GM12878 (cell line): ENCODE measurements around the gene C15orf39. TPM values are rescaled to one million over a fixed set of nuclear protein-coding genes. Genes with fewer than 3 reads are reported as not detected.

Experiments used
- ATAC-seq: fragments of 200-7000 bp; cut with Tn5 transposase; 3 replicates; pipeline ENCODE4 v1.9.1; 2020; ENCODE audit warnings: mild to moderate bottlenecking, moderate library complexity
- BruUV-seq: library from RNA; stranded (reverse); fragments of 400-500 nt; replicated peaks from 2 replicates; lab custom pipeline; 2021; lab: Mats Ljungman, UMichigan
- CTCF ChIA-PET: fragments of 300-600 bp; sonication (Branson Sonifier 250); formaldehyde crosslinking; extraction: SDS; loops from one replicate; lab custom pipeline; 2021; ENCODE audit warnings: inconsistent platforms; lab: Yijun Ruan, JAX
- POLR2A ChIA-PET: fragments of 350-600 bp; formaldehyde crosslinking; extraction: SDS; loops from one replicate; lab custom pipeline; 2021; ENCODE audit warnings: inconsistent platforms; lab: Charles Lee
- RAD21 ChIA-PET: fragments of 300-600 bp; sonication (Branson Sonifier 250); formaldehyde crosslinking; loops from one replicate; lab custom pipeline; 2023; ENCODE audit warnings: antibody characterized with exemption; ENCODE audit not compliant: unreplicated experiment; lab: Charles Lee
- SMC1A ChIA-PET: fragments of 300-600 bp; sonication (Branson Sonifier 250); formaldehyde crosslinking; loops from one replicate; lab custom pipeline; 2023; ENCODE audit not compliant: unreplicated experiment, uncharacterized antibody; lab: Charles Lee
- DNase-seq: peaks from one replicate; pipeline ENCODE4 v3.0.0-alpha.2; 2011; ENCODE audit warnings: low read depth, low spot score
- FAIRE-seq: peaks from 3 replicates; lab custom pipeline; 2011; peaks lifted over from hg19 to GRCh38; lab: Jason Lieb, UNC
- H2AFZ ChIP-seq: 2 replicates; pipeline ENCODE4 v1.6.0; 2011; ENCODE audit warnings: low read depth, low read length, control low read depth; ENCODE audit not compliant: control insufficient read depth
- H3K27ac ChIP-seq: 2 replicates; pipeline ENCODE4 v1.5.1; 2011; ENCODE audit warnings: control low read depth; ENCODE audit not compliant: control insufficient read depth, insufficient read depth
- H3K27me3 ChIP-seq, 2 experiments: replicated peaks in 1 of 2; 2 replicates each; pipeline versions ENCODE4 v1.6.0 to v1.6.1; 2011; ENCODE audit warnings: low read length in 1 of 2; ENCODE audit not compliant: control insufficient read depth in 2 of 2, insufficient read depth in 2 of 2
- H3K36me3 ChIP-seq, 2 experiments: 2 replicates each; pipeline ENCODE4 v1.5.1; 2011; ENCODE audit warnings: low read length in 1 of 2; ENCODE audit not compliant: control insufficient read depth in 2 of 2, insufficient read depth in 2 of 2
- H3K4me1 ChIP-seq: 2 replicates; pipeline ENCODE4 v1.6.1; 2011; ENCODE audit warnings: mild to moderate bottlenecking, low read length, moderate library complexity, mixed read lengths; ENCODE audit not compliant: control insufficient read depth, insufficient read depth
- H3K4me2 ChIP-seq: 2 replicates; pipeline ENCODE4 v1.6.0; 2011; ENCODE audit warnings: control low read depth; ENCODE audit not compliant: control insufficient read depth, insufficient read depth
- H3K4me3 ChIP-seq: fragments of 200-600 bp; sonication (generic); 2 replicates; pipeline ENCODE4 v1.5.1; 2016
- H3K79me2 ChIP-seq: 2 replicates; pipeline ENCODE4 v1.6.0; 2011; ENCODE audit warnings: low read length; ENCODE audit not compliant: control insufficient read depth, insufficient read depth
- H3K9ac ChIP-seq: 2 replicates; pipeline ENCODE4 v1.8.0; 2011; ENCODE audit warnings: low read length, control low read depth, mixed read lengths; ENCODE audit not compliant: control insufficient read depth, insufficient read depth
- H3K9me3 ChIP-seq: replicated peaks from 3 replicates; pipeline ENCODE4 v1.5.1; 2011; ENCODE audit warnings: mild to moderate bottlenecking, low read length; ENCODE audit not compliant: control insufficient read depth, insufficient read depth
- H4K20me1 ChIP-seq: 2 replicates; pipeline ENCODE4 v1.6.0; 2011; ENCODE audit not compliant: control insufficient read depth, insufficient read depth
- BHLHE40 ChIP-seq, 2 experiments: fragments of 450-650 bp in 1 of 2; IDR thresholded peaks; 2 replicates each; pipeline ENCODE4 v1.6.1; 2011 to 2017; ENCODE audit warnings: low read depth in 2 of 2, borderline replicate concordance in 1 of 2, improper control_type of control experiment in 1 of 2, low read length in 1 of 2, mild to moderate bottlenecking in 1 of 2
- CUX1 ChIP-seq: IDR thresholded peaks from 2 replicates; pipeline ENCODE4 v1.6.1; 2012; ENCODE audit warnings: improper control_type of control experiment, low read depth, low read length; ENCODE audit not compliant: insufficient replicate concordance
- E2F8 ChIP-seq: fragments of 450-650 bp; IDR thresholded peaks from 2 replicates; pipeline ENCODE4 v1.6.1; 2018; ENCODE audit warnings: mild to moderate bottlenecking, low read depth, moderate library complexity; ENCODE audit not compliant: partially characterized antibody
- EP300 ChIP-seq, 2 experiments: fragments of 150-350 bp in 1 of 2; IDR thresholded peaks; 2 replicates each; pipeline ENCODE4 v1.6.1; 2011 to 2012; ENCODE audit warnings: low read depth in 2 of 2, low read length in 2 of 2, borderline replicate concordance in 1 of 2, improper control_type of control experiment in 1 of 2, inconsistent platforms in 1 of 2; ENCODE audit not compliant: control insufficient read depth in 1 of 2
- MTA3 ChIP-seq: IDR thresholded peaks from 2 replicates; pipeline ENCODE4 v1.6.1; 2012; ENCODE audit warnings: low read length, inconsistent platforms, borderline replicate concordance
- MYB ChIP-seq: fragments of 150-350 bp; IDR thresholded peaks from 2 replicates; pipeline ENCODE4 v1.6.1; 2014; ENCODE audit warnings: mild to moderate bottlenecking, low read depth, low read length, borderline replicate concordance
- NR2F1 ChIP-seq: fragments of 450-650 bp; conservative IDR thresholded peaks from 2 replicates; pipeline ENCODE4 v1.6.1; 2017; ENCODE audit warnings: mild to moderate bottlenecking
- PRDM15 ChIP-seq: fragments of 450-650 bp; formaldehyde crosslinking; IDR thresholded peaks from 2 replicates; pipeline ENCODE4 v1.4.0; 2020; ENCODE audit warnings: mild to moderate bottlenecking, moderate library complexity
- RAD21 ChIP-seq: IDR thresholded peaks from 2 replicates; pipeline ENCODE4 v1.6.1; 2011; ENCODE audit warnings: mild to moderate bottlenecking, low read depth, low read length, moderate library complexity; ENCODE audit not compliant: insufficient read depth
- RUNX3 ChIP-seq: IDR thresholded peaks from 2 replicates; pipeline ENCODE4 v1.6.1; 2012; ENCODE audit warnings: low read length, inconsistent platforms
- STAT3 ChIP-seq: IDR thresholded peaks from 2 replicates; pipeline ENCODE4 v1.6.1; 2011; ENCODE audit warnings: low read depth, low read length, improper control_type of control experiment
- ZBED1 ChIP-seq: IDR thresholded peaks from 2 replicates; pipeline ENCODE4 v1.6.1; 2016; ENCODE audit warnings: borderline replicate concordance
- ZNF217 ChIP-seq: fragments of 450-650 bp; IDR thresholded peaks from 2 replicates; pipeline ENCODE4 v1.6.1; 2017; ENCODE audit warnings: antibody characterized with exemption, mild to moderate bottlenecking
- WGBS: methylation state at CpG from one replicate; pipeline ENCODE4 v1.1.6; 2016; ENCODE audit warnings: low lambda C conversion rate; ENCODE audit not compliant: insufficient replicate concordance, insufficient coverage; ENCODE audit errors: missing lambda C conversion rate; 5-methylcytosine and 5-hydroxymethylcytosine counted together
- in situ Hi-C: fragments of 300-500 bp; cut with MboI; formaldehyde crosslinking; loops from 9 replicates; pipeline ENCODE4 v1.14.3; 2018; ENCODE audit warnings: mixed read lengths
- intact Hi-C: fragments of 100-400 bp; cut with micrococcal nuclease; formaldehyde crosslinking; loops from one replicate; pipeline ENCODE4 v1.14.2; 2022; ENCODE audit not compliant: unreplicated experiment
- polyA plus RNA-seq, 11 experiments: library from polyadenylated mRNA; depleted of rRNA in 4 of 11; unstranded in 6 of 11; stranded (reverse) in 5 of 11; fragments of >200 nt; fragmentation: Nextera tagmentation in 4 of 11; fragmentation: Illumina TruSeq in 1 of 11; extraction: Ambion mirVana in 4 of 11; extraction: Trizol in 1 of 11; gene quantifications; 1 replicate in 1 of 11; 2 replicates in 10 of 11; pipeline versions ENCODE4 v1.2.1 to v1.2.3, GENCODE V29; 2011 to 2016; ENCODE audit warnings: inconsistent platforms in 2 of 11, missing spikeins in 2 of 11, low read depth in 1 of 11
- total RNA-seq, 4 experiments: library from RNA; depleted of rRNA in 3 of 4; stranded (reverse); fragments of >200 nt in 3 of 4; fragmentation: Illumina TruSeq in 1 of 4; extraction: Trizol in 1 of 4; gene quantifications; 2 replicates each; pipeline versions ENCODE4 v1.2.1 to v1.2.3, GENCODE V29; 2013 to 2021

The C15orf39 gene
- total and polyA plus RNA-seq, 10 of the 15 experiments (the other 5 are each of a cell fraction or from before 2014, with no cell fraction given): 2.3 to 139 (median 33.0) TPM

- Histone ChIP-seq H3K4me3 (no peak overlapping the region), H4K20me1 (no peaks in the 10 kb centered on the region), H3K79me2 (no peaks in the 10 kb centered on the region), H3K4me1 (peaks cover 4% of the 10 kb centered on the region), H3K9me3 (no peaks in the 10 kb centered on the region; the same call in 2 of the 3 replicates), H3K36me3 (no peaks in the 10 kb centered on the region), H2AFZ (no peak overlapping the region), H3K27me3 (no peaks in the 10 kb centered on the region), H3K4me2 (no peak overlapping the region), H3K27ac (no peak overlapping the region), H3K9ac (no peak overlapping the region)
- POLR2A ChIA-PET: no interaction called here
- BruUV-seq: no TSS peak
- in situ Hi-C loops (no loop called here), intact Hi-C loops (no loop called here)
- ATAC-seq (peak; percentile 28; the same call in 1 of the 3 replicates), DNase-seq (no peak), FAIRE-seq (no peak)
- SMC1A ChIA-PET: no interaction called here
- CTCF ChIA-PET: no interaction called here
- RAD21 ChIA-PET: no interaction called here
- WGBS: 66% methylated on average over 3 of the region's 3 CpGs
- TF ChIP-seq MTA3 (no peak), PRDM15 (no peak), CUX1 (no peak), E2F8 (no peak), ZNF217 (no peak), STAT3 (no peak), NR2F1 (no peak), RUNX3 (no peak), BHLHE40 (IDR thresholded peaks at IDR 0.05; ENCODE audit: borderline replicate concordance in 1 of 2, low read depth in 2 of 2, low read length in 1 of 2) (no peak), RAD21 (no peak), EP300 (IDR thresholded peaks at IDR 0.05; ENCODE audit: borderline replicate concordance in 1 of 2, control insufficient read depth in 1 of 2, low read depth in 2 of 2, low read length in 2 of 2) (no peak), ZBED1 (no peak), MYB (no peak)
These were observed 38.5 kb upstream of the C15orf39 start for GRCh38 chr15:75163150-75163564.
